Tibial nerve (tissue), 4 donors: ENCODE results near the gene AHCYL2. TPM values are rescaled to one million over a fixed set of nuclear protein-coding genes. Genes with fewer than 3 reads are reported as not detected.

Experiments used
- DNase-seq, 2 donors: peaks; one replicate each; pipeline ENCODE4 v3.0.0-alpha.2; 2019; ENCODE audit warnings: low spot score in 2 of 2
- H3K27ac ChIP-seq, 4 donors: fragments of 200-600 bp; sonication (generic) in 3 of 4; one replicate each; pipeline ENCODE4 v1.5.1; 2017 to 2019; ENCODE audit warnings: mild to moderate bottlenecking in 1 of 4
- H3K27me3 ChIP-seq, 2 donors: fragments of 200-600 bp; sonication (generic) in 1 of 2; one replicate each; pipeline versions ENCODE4 v1.5.1 to v1.6.0; 2017 to 2019
- H3K36me3 ChIP-seq, 3 donors: fragments of 200-600 bp; sonication (generic); one replicate each; pipeline ENCODE4 v1.5.1; 2018 to 2019
- H3K4me1 ChIP-seq, 4 donors: fragments of 200-600 bp; sonication (generic) in 3 of 4; one replicate each; pipeline ENCODE4 v1.5.1; 2017 to 2019
- H3K4me3 ChIP-seq, 4 donors: fragments of 200-600 bp; sonication (generic) in 3 of 4; one replicate each; pipeline ENCODE4 v1.5.1; 2017 to 2019; ENCODE audit warnings: mild to moderate bottlenecking in 1 of 4, moderate library complexity in 1 of 4
- H3K9me3 ChIP-seq, 4 donors: fragments of 200-600 bp; sonication (generic) in 3 of 4; one replicate each; pipeline ENCODE4 v1.5.1; 2017 to 2019
- CTCF ChIP-seq, 5 experiments: fragments of 200-600 bp in 3 of 5; fragments of 450-650 bp in 2 of 5; sonication (generic) in 3 of 5; IDR thresholded peaks; one replicate each; pipeline ENCODE4 v1.5.1; 2016 to 2019; ENCODE audit warnings: antibody characterized with exemption in 5 of 5, mild to moderate bottlenecking in 3 of 5, moderate library complexity in 2 of 5
- EP300 ChIP-seq, 2 donors: sonication (generic); formaldehyde crosslinking; IDR thresholded peaks; one replicate each; pipeline ENCODE4 v1.6.1; 2017; ENCODE audit warnings: antibody characterized with exemption in 2 of 2, mild to moderate bottlenecking in 1 of 2
- POLR2A ChIP-seq, 2 donors: fragments of 450-650 bp; IDR thresholded peaks; one replicate each; pipeline ENCODE4 v1.6.1; 2017; ENCODE audit warnings: antibody characterized with exemption in 2 of 2, mild to moderate bottlenecking in 2 of 2, moderate library complexity in 2 of 2
- WGBS, 2 donors: methylation state at CpG; one replicate each; pipeline ENCODE4 v1.1.5; 2018; 5-methylcytosine and 5-hydroxymethylcytosine counted together
- total RNA-seq, 4 donors: library from RNA; depleted of rRNA; stranded (reverse); fragments of >200 nt; gene quantifications; one replicate each; pipeline ENCODE4 v1.1.0, GENCODE V29; 2016

The AHCYL2 gene
- total RNA-seq, result 10 to 100 TPM; 21.6 to 42.9 (median 30.9) TPM

GRCh38 chr7:129224251-129225205 lies at the start of gene AHCYL2:
Gene AHCYL2 (plus strand): TSS chr7:129225030.
- H3K4me3 ChIP-seq, result peak within 1 kb of the TSS; percentile 61 to 91 (median 69)
- no peaks in the 10 kb centered on the region for H3K36me3 ChIP-seq
- peak; percentile 92 to 95 for DNase-seq
- H3K27me3 ChIP-seq, result no peaks in the 10 kb centered on the region
- H3K9me3 ChIP-seq, result no peaks in the 10 kb centered on the region
- H3K4me1 ChIP-seq, result peaks cover 0 to 39% (median 6%) of the 10 kb centered on the region in 4 donors
- TF ChIP-seq POLR2A (IDR thresholded peaks at IDR 0.05) (peak; percentile 10 to 52), CTCF (IDR thresholded peaks at IDR 0.05) (peak in 2 of 5 experiments; percentile 22 to 49), EP300 (IDR thresholded peaks at IDR 0.05) (peak; percentile 70 to 93)
- 1 to 2% methylated on average over 56 to 63 of the region's 63 CpGs for WGBS, 2 donors
- peak within 1 kb of the TSS; percentile 83 to 99 (median 92) for H3K27ac ChIP-seq

- Histone ChIP-seq H3K9me3 (no peaks in the 10 kb centered on the region), H3K4me1 (no peaks in the 10 kb centered on the region), H3K4me3 (no peak overlapping the region), H3K27me3 (peaks cover 0 to 6% of the 10 kb centered on the region in 2 donors), H3K36me3 (no peaks in the 10 kb centered on the region), H3K27ac (no peak overlapping the region)
- no peak for DNase-seq
- no peak for TF ChIP-seq EP300 (IDR thresholded peaks at IDR 0.05)
- no peak for TF ChIP-seq CTCF (IDR thresholded peaks at IDR 0.05)
- TF ChIP-seq POLR2A (IDR thresholded peaks at IDR 0.05), result no peak
- WGBS, 2 donors, result 37 to 39% methylated on average over 11 of the region's 11 CpGs
Observed at GRCh38 chr7:129176916-129177710, 47.7 kb upstream of the AHCYL2 start.

- 68 to 69% methylated on average over 6 of the region's 6 CpGs for WGBS, 2 donors
- TF ChIP-seq POLR2A (IDR thresholded peaks at IDR 0.05), result no peak
- no peak for TF ChIP-seq EP300 (IDR thresholded peaks at IDR 0.05)
- no peak for TF ChIP-seq CTCF (IDR thresholded peaks at IDR 0.05)
- DNase-seq, result no peak
- H3K4me1 ChIP-seq, result peaks cover 0 to 7% (median 0%) of the 10 kb centered on the region in 4 donors
- H3K9me3 ChIP-seq, result no peaks in the 10 kb centered on the region
- H3K4me3 ChIP-seq, result no peak overlapping the region
- H3K27me3 ChIP-seq, result no peaks in the 10 kb centered on the region
- H3K27ac ChIP-seq, result no peak overlapping the region
- no peaks in the 10 kb centered on the region for H3K36me3 ChIP-seq
Observed at GRCh38 chr7:129184981-129185670, 39.7 kb upstream of the AHCYL2 start.

GRCh38 chr7:129186749-129187260 lies 38.0 kb upstream of the AHCYL2 start:
- TF ChIP-seq POLR2A (IDR thresholded peaks at IDR 0.05) (no peak), EP300 (IDR thresholded peaks at IDR 0.05) (no peak), CTCF (IDR thresholded peaks at IDR 0.05) (no peak)
- DNase-seq, result no peak
- Histone ChIP-seq H3K4me1 (peaks cover 0 to 21% (median 0%) of the 10 kb centered on the region in 4 donors), H3K27me3 (peaks cover 0 to 5% of the 10 kb centered on the region in 2 donors), H3K36me3 (no peaks in the 10 kb centered on the region), H3K4me3 (no peak overlapping the region), H3K9me3 (no peaks in the 10 kb centered on the region), H3K27ac (no peak overlapping the region)
- WGBS, 2 donors, result 87% methylated on average over 6 of the region's 6 CpGs
